Measurements from ENCODE around the gene KIT.

Gene KIT

DNA sequence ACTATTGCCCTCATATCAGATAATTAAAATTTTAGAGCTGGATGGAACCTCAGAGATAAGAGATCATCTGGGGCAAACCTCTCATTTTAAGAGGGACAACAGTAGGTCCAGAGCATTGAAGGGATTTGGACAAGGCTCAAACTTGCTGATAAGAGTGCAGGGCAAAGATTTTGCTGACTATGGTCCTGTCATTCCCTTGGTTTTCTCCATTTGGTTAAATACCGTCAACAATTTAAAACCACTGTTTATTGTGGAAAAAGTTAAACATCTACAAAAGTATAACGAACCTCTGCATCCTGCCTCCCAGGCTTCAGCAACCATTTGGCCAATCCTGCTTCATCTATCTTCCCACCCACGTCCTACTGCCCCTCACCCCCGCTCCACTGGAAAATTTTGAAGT is 10.7 kb upstream of the KIT start:
- H3K4me3 Mint-ChIP-seq: no peak overlapping the region
- ATAC-seq (ENCODE audit: low read depth): no peak
- H3K27ac Mint-ChIP-seq: no peak overlapping the region
- H3K4me1 Mint-ChIP-seq: no peaks in the 10 kb centered on the region
- H3K9me3 Mint-ChIP-seq: peaks cover 3% of the 10 kb centered on the region
- no peaks in the 10 kb centered on the region for H3K36me3 Mint-ChIP-seq
- H3K27me3 Mint-ChIP-seq: peaks cover 2% of the 10 kb centered on the region
- DNase-seq (ENCODE audit: low spot score in 2 of 2): no peak

DNA sequence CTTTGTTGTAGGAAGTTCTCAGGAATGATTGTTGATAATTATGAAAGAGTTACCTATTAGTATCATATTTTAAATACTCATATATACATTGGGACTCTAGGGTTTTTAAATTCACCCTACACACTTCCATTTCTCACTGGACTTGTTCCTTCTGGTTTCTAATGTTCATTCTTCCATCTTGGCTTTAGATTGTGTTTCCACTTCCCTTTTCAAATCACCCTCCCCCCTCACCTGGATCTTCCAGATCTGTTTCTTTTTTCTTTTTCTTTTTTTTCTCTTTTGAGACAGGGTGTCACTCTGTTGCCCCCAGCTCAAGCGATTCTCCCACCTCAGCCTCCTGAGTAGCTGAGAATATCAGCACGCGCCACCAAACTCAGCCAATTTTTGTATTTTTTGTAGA is 6.7 kb upstream of the KIT start:
- Mint-ChIP-seq H3K9me3 (peaks cover 3% of the 10 kb centered on the region), H3K27me3 (peaks cover 10% of the 10 kb centered on the region), H3K36me3 (no peaks in the 10 kb centered on the region), H3K4me1 (no peaks in the 10 kb centered on the region), H3K27ac (no peak overlapping the region), H3K4me3 (no peak overlapping the region)
- DNase-seq (ENCODE audit: low spot score in 2 of 2) (no peak), ATAC-seq (ENCODE audit: low read depth) (no peak)

DNA sequence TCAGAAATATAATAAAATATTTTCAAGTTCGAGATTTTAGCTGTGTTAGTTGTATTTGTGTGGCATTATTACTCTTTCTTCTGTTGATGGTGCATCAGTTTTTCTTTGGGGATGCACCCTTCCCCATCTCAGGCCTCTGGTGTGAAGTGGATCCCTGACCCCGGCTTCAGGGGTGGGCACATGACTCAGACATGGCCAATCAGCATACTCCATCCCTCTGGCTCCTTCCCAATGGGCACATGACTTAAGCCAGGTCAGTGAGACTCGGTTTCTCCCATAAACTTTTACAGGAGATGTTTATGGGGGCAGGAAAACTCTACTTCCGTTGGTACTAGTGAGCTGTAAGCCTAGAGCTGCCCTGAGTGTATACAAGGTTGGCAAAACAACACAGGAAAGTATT is 3.0 kb upstream of the KIT start:
- peaks cover 12% of the 10 kb centered on the region for H3K27me3 Mint-ChIP-seq

DNA sequence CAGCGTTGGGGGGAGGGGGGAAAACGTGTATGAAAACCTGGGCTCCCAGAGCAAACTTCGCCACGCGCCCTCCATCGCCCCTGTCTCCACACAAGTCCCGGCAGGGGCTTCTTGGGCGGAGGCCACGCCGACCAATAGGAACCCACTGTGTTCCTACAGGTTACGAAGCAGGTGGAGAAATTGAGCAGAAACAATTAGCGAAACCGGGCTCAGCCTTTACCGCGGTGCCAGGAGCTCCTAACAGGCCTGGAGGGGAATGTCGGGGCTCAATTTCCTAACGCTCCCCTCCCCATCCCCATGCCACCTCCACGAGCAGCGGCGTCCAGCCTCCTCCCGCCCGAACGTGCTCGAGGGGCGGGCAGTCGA is 589 bp upstream of the KIT start:
- Mint-ChIP-seq H3K27ac (no peak overlapping the region), H3K9me3 (no peaks in the 10 kb centered on the region), H3K4me3 (peak overlapping the region; percentile 81), H3K27me3 (peaks cover 24% of the 10 kb centered on the region), H3K36me3 (no peaks in the 10 kb centered on the region), H3K4me1 (peaks cover 9% of the 10 kb centered on the region)
- DNase-seq (ENCODE audit: low spot score in 2 of 2) (no peak), ATAC-seq (ENCODE audit: low read depth) (no peak)

More for the DNA sequence above, 3.0 kb upstream of the KIT start:
- Mint-ChIP-seq H3K9me3 (peaks cover 2% of the 10 kb centered on the region), H3K27ac (no peak overlapping the region), H3K36me3 (no peaks in the 10 kb centered on the region), H3K4me1 (peaks cover 4% of the 10 kb centered on the region), H3K4me3 (no peak overlapping the region)
- no peak for ATAC-seq (ENCODE audit: low read depth)
- DNase-seq (ENCODE audit: low spot score in 2 of 2): no peak

DNA sequence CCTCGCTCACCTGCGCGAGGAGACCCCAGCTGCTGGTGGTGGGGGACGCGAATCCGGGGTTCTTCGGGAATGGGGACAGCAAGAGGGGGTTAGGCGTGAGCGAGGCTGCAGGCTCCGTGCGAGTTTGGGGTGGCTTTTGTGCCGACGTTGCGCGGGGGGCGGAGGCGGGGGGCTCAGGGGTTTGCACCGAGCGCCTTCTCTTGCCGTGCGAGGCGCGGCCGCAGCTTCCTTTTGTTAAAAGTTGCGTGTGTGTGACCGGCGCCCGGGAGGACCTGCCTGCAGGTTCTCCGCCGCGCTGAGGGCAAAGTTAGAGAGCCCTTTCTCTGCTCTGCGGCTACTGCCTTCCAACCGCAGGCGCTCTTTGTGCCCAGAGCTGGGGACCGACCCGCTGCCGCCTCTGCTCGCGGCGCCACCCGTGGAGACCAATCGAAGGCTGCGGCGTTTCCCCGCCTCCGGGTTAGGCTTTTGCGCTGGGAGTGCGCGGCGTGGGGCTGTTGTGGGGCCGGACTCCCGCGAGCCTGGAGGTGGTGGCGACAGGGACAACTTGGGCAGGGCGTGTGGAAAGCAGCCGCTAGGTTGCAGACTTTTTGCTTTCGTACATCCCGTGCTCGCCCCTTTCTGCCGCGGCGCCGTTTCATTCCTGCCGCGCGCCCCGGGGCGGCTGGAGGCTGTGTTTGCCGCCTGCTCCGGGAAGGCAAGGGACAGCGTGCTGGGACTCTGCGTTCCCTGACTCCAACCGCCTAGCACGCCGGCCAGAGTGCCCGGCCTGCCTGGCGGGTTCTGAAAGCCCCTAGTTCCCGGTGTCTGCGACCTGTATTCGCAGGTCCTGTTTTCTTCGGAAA is 716 bp downstream of the KIT start:
- peaks cover 19% of the 10 kb centered on the region for H3K27me3 Mint-ChIP-seq
- ATAC-seq (ENCODE audit: low read depth) (peak; percentile 42), DNase-seq (ENCODE audit: low spot score in 2 of 2) (peak in 1 of 2 donors; percentile 11)
- H3K36me3 Mint-ChIP-seq: no peaks in the 10 kb centered on the region
- no peak overlapping the region for H3K27ac Mint-ChIP-seq
- peak overlapping the region; percentile 81 for H3K4me3 Mint-ChIP-seq
- H3K4me1 Mint-ChIP-seq: peaks cover 9% of the 10 kb centered on the region
- H3K9me3 Mint-ChIP-seq: no peaks in the 10 kb centered on the region

DNA sequence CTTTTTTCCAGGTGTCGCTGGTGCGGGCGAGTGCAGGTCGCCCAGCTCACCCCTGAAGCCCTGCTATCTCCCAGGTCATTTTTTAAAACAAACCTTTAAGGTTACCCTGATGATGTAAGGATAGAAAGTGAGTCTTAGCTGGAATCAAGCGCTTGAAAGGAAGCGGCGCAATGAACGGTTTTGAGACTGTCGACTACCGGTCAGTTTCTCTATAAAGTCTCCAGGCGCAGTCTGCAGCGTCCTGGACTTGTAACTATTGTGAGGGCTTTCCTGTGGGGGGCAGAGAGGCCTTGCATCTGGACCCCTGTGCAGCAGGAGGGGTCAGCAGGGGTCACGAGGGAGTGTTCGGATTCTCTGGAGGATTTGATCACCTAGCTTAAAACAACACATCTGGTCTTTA is 1.6 kb downstream of the KIT start:
- peaks cover 22% of the 10 kb centered on the region for H3K27me3 Mint-ChIP-seq
- H3K4me3 Mint-ChIP-seq: peak overlapping the region; percentile 81
- DNase-seq (ENCODE audit: low spot score in 2 of 2) (no peak), ATAC-seq (ENCODE audit: low read depth) (no peak)
- H3K36me3 Mint-ChIP-seq: no peaks in the 10 kb centered on the region
- peaks cover 9% of the 10 kb centered on the region for H3K4me1 Mint-ChIP-seq
- no peaks in the 10 kb centered on the region for H3K9me3 Mint-ChIP-seq
- H3K27ac Mint-ChIP-seq: no peak overlapping the region

DNA sequence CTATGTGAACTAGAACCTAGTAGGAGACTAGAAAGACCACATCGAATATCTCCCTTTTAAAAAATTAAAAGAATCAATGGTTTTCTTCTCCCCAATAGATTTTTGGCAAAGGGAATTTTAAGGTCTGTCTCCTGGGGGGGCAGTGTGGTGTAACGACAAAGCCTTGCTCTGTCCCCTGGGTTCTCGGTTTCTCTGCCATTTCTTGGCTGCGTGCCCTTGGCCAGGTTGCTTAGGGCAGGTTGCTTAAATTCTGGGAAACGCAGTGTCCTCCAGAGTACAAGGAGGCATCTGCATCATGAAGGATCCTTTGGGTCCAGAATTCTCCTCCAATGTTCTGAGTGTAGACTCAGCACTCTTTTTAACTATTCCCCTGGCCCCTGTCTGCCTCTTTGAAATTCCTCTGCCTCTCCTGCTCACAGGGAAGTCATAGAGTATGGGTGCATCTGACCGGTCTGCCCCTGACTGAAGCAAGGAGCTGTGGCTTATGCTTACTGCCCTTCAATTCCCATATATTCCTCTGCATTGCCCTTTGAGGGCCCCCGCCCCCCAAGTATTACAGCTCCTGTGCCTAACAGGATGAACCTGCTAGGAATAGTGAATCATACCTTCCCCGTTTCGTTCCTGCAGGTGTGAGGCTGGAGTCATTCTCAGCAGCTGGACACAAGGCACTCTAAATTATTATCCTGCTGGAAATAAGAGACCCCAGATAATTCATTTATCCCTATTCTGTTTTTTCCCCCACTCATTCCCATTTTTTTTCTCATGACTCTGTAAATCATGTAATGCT is 2.2 kb downstream of the KIT start:
- Mint-ChIP-seq H3K9me3 (no peaks in the 10 kb centered on the region), H3K27ac (no peak overlapping the region), H3K4me3 (no peak overlapping the region), H3K4me1 (peaks cover 9% of the 10 kb centered on the region), H3K27me3 (peaks cover 22% of the 10 kb centered on the region), H3K36me3 (no peaks in the 10 kb centered on the region)
- ATAC-seq (ENCODE audit: low read depth) (no peak), DNase-seq (ENCODE audit: low spot score in 2 of 2) (no peak)

DNA sequence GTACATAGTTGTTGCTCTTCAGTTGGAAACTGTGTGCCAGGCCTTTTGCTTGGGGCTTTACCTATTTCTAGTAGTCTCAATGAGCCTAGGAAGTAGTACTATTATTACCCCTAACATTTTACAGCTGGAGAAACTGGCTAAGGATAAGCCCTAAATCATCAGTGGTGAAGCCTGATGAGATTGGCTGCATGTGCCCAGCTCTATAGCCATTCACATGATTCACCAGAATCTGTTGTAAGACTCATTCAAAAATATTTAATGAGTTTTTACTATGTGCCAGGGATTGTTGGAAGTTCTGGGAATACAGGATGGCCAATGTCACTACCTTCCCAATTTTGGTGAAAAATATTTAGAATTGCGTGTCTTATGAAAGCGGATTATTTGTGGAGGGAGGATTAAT is 2.8 kb downstream of the KIT start:
- DNase-seq (ENCODE audit: low spot score in 2 of 2) (no peak), ATAC-seq (ENCODE audit: low read depth) (no peak)
- no peak overlapping the region for H3K4me3 Mint-ChIP-seq
- peaks cover 25% of the 10 kb centered on the region for H3K27me3 Mint-ChIP-seq
- H3K36me3 Mint-ChIP-seq: no peaks in the 10 kb centered on the region
- H3K9me3 Mint-ChIP-seq: no peaks in the 10 kb centered on the region
- H3K4me1 Mint-ChIP-seq: peaks cover 9% of the 10 kb centered on the region
- no peak overlapping the region for H3K27ac Mint-ChIP-seq

DNA sequence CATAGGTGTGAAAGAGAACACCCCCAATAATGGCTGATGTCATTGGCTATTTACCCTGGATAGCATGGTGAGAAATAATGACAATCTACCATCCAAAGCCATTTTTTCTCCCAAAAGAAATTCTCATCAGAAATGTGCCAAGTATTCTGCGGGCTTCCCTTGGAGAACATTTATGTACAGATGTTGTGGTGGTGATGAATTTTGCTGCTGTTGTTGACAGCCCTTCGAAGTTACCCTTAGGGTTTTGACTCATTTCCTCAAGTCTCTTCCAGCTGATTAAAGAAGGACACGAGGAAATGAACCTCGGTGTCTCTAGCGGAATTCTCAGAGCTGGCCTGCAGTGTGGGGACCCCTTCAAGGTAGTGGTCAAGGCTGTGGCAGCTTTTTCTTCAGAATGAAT is 3.4 kb downstream of the KIT start:
- Mint-ChIP-seq H3K4me3 (no peak overlapping the region), H3K36me3 (peaks cover 2% of the 10 kb centered on the region), H3K9me3 (no peaks in the 10 kb centered on the region), H3K27ac (no peak overlapping the region), H3K4me1 (peaks cover 9% of the 10 kb centered on the region), H3K27me3 (peaks cover 26% of the 10 kb centered on the region)
- no peak for ATAC-seq (ENCODE audit: low read depth)
- no peak for DNase-seq (ENCODE audit: low spot score in 2 of 2)

DNA sequence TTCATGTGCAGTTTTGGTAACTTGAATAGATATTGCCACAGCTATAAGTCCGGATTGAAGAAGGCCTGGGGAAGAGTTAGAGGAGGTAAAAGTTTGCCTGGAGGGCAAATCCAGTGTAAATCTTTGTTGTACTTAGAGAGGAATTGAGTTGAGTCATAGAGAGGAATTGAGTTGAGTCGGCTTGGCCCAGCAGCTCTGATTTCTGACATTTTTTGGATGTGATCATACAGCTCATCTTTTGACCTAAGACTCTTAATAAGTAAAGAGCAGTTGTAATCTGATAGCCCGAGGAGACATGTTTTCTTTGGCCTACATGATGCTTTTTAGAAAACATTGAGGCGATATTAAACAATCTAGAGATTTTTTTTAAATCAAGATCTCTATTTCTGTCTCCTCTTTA is 3.9 kb downstream of the KIT start:
- H3K9me3 Mint-ChIP-seq: no peaks in the 10 kb centered on the region
- no peak overlapping the region for H3K27ac Mint-ChIP-seq
- no peak overlapping the region for H3K4me3 Mint-ChIP-seq
- H3K4me1 Mint-ChIP-seq: peaks cover 9% of the 10 kb centered on the region
- peaks cover 2% of the 10 kb centered on the region for H3K36me3 Mint-ChIP-seq
- ATAC-seq (ENCODE audit: low read depth): no peak
- DNase-seq (ENCODE audit: low spot score in 2 of 2): no peak
- peaks cover 26% of the 10 kb centered on the region for H3K27me3 Mint-ChIP-seq

DNA sequence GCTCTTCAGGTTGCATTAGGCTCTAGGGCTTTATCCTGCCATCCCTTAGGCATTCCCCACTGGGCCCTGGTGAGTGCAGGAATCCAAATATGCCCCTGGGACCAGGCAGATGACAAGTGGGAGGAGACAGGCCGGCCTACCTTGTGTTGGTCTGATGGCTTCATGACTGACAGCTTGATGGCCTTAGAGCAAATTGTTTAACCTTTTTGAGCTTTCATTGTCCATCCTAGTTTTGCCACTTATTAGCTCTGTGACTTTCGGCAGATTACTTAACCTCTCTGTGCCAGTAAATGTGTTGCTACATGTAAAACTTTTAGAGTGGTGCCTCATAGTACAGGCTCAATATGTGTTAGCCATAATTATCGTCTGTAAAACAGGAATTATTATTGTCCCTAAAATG is 4.4 kb downstream of the KIT start:
- no peak overlapping the region for H3K27ac Mint-ChIP-seq
- peaks cover 9% of the 10 kb centered on the region for H3K4me1 Mint-ChIP-seq
- ATAC-seq (ENCODE audit: low read depth): no peak
- no peaks in the 10 kb centered on the region for H3K9me3 Mint-ChIP-seq
- H3K4me3 Mint-ChIP-seq: no peak overlapping the region
- peaks cover 24% of the 10 kb centered on the region for H3K27me3 Mint-ChIP-seq
- H3K36me3 Mint-ChIP-seq: peaks cover 2% of the 10 kb centered on the region
- no peak for DNase-seq (ENCODE audit: low spot score in 2 of 2)

DNA sequence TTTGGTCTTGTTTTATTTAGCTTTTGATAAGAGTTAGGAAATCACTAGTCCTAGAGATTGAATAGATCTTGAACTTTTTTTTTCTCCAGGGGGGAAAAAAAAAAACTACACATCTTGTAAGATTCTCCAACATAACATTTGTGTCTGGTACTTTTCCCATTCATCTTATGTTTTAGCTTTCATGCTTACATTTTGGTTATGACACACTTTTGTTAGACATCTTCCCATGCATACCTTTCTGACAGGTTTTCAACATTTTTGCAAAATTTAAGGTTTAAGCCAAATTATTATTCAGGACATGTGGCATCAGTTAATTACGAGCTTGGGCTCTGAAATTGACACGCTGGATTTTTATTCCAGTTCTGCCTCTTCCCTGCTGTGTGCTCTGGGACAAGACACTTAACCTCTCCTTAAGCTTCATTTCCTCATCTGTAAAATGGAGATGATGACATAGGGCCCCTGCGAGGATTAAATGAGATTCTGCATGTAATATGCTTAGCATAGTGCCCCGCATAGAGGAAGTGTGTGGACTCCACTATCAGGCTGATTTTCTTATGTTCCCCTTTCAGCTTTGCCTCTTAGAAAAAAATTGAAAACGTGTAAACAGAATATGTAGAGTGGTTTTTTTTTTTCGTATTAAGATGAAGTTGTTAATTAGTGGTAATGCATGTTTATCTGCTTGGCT is 5.3 kb downstream of the KIT start:
- Mint-ChIP-seq H3K4me3 (no peak overlapping the region), H3K4me1 (peaks cover 9% of the 10 kb centered on the region), H3K9me3 (no peaks in the 10 kb centered on the region), H3K27ac (no peak overlapping the region), H3K27me3 (peaks cover 27% of the 10 kb centered on the region), H3K36me3 (peaks cover 2% of the 10 kb centered on the region)
- DNase-seq (ENCODE audit: low spot score in 2 of 2) (no peak), ATAC-seq (ENCODE audit: low read depth) (no peak)

DNA sequence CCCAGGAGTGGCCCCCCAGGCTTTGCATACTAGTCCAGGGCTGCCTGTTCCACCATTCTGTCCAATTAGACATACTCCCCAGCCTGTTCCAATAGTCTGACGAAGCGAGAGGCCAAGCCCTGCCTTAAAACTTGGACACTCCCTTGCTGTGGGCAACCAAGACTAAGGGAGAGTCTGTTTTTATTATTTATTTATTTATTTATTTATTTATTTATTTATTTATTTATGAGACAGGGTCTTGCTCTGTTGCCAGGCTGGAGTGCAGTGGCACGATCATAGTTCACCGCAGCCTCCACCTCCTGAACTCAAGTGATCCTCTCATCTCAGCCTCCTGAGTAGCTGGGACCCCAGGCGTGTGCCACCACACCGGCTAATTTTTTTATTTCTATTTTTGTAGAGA is 6.6 kb downstream of the KIT start:
- no peaks in the 10 kb centered on the region for H3K9me3 Mint-ChIP-seq
- DNase-seq (ENCODE audit: low spot score in 2 of 2) (no peak), ATAC-seq (ENCODE audit: low read depth) (no peak)
- H3K4me1 Mint-ChIP-seq: peaks cover 6% of the 10 kb centered on the region
- peaks cover 2% of the 10 kb centered on the region for H3K36me3 Mint-ChIP-seq
- H3K27ac Mint-ChIP-seq: no peak overlapping the region
- no peak overlapping the region for H3K4me3 Mint-ChIP-seq
- H3K27me3 Mint-ChIP-seq: peaks cover 26% of the 10 kb centered on the region

DNA sequence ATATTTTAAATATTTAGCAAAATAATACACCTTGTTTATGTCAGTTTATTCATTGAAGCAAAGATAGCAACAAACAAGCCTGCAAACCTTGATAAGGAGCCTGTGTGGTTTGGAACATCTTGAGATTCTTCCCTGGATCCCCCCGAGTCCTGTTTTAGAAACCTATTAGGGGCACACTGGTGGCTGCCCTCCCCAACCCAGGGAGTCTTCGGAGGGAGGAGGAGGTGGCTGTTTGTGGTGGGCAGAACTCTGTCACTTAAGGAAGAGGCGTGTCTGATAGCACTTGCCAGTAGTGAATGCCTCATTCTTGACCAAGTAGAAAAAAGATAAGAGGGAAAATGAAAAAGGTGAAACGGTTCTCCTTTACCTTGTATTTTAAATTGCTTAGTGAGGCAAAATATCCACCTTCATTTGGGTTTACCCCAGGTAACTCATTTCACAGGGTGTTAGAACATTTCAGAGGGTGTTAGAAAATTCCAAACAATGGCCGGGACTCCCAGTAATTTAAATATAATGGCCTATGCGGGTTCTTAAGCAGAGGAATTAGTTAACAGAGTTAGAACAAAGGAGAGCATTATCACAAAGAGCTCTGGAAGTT is 10.4 kb downstream of the KIT start:
- peaks cover 13% of the 10 kb centered on the region for H3K27me3 Mint-ChIP-seq
- no peaks in the 10 kb centered on the region for H3K9me3 Mint-ChIP-seq
- no peak overlapping the region for H3K4me3 Mint-ChIP-seq
- no peak for ATAC-seq (ENCODE audit: low read depth)
- no peak overlapping the region for H3K27ac Mint-ChIP-seq
- H3K4me1 Mint-ChIP-seq: no peaks in the 10 kb centered on the region
- H3K36me3 Mint-ChIP-seq: peaks cover 2% of the 10 kb centered on the region
- no peak for DNase-seq (ENCODE audit: low spot score in 2 of 2)

All from memory B cell (primary cell).